IMR-90 (cell line): ENCODE measurements around the gene ARHGEF4. TPM values are rescaled to one million over a fixed set of nuclear protein-coding genes. Genes with fewer than 3 reads are reported as not detected.

Source experiments
- ATAC-seq: fragments of 200-7000 bp; cut with Tn5 transposase; 2 replicates; pipeline ENCODE4 v1.9.1; 2020; ENCODE audit warnings: low read depth, mild to moderate bottlenecking, moderate library complexity
- BruUV-seq: library from RNA; stranded (reverse); fragments of 400-500 nt; replicated peaks from 2 replicates; lab custom pipeline; 2021; lab: Mats Ljungman, UMichigan
- CTCF ChIA-PET: fragments of 300-600 bp; formaldehyde crosslinking; extraction: SDS; loops from one replicate; lab custom pipeline; 2021; ENCODE audit warnings: antibody characterized with exemption; lab: Yijun Ruan, JAX
- POLR2A ChIA-PET: fragments of 300-600 bp; sonication (Branson Sonifier 250); formaldehyde crosslinking; loops from one replicate; lab custom pipeline; 2022; ENCODE audit warnings: antibody characterized with exemption; ENCODE audit not compliant: unreplicated experiment; lab: Charles Lee
- DNase-seq: peaks from one replicate; pipeline ENCODE4 v3.0.0; 2013
- H2AFZ ChIP-seq: replicated peaks from 2 replicates; pipeline ENCODE3; 2013; ENCODE audit warnings: low read length, mild to moderate bottlenecking; ENCODE audit not compliant: poor library complexity
- H2AK5ac ChIP-seq: 2 replicates; pipeline ENCODE4 v1.6.1; 2013; ENCODE audit warnings: low read depth, low read length, inconsistent platforms
- H2AK9ac ChIP-seq: replicated peaks from 2 replicates; pipeline ENCODE3; 2013; ENCODE audit warnings: mild to moderate bottlenecking, low read depth, low read length, moderate library complexity; ENCODE audit not compliant: poor library complexity
- H2BK120ac ChIP-seq: 2 replicates; pipeline ENCODE4 v1.6.1; 2013; ENCODE audit warnings: low read depth, low read length, inconsistent platforms
- H2BK15ac ChIP-seq: 3 replicates; pipeline ENCODE4 v1.6.1; 2013; ENCODE audit warnings: low read depth, low read length, inconsistent platforms
- H2BK20ac ChIP-seq: 2 replicates; pipeline ENCODE4 v1.6.1; 2013; ENCODE audit warnings: low read depth, mild to moderate bottlenecking, inconsistent platforms, low read length, moderate library complexity
- H2BK5ac ChIP-seq: 2 replicates; pipeline ENCODE4 v1.6.1; 2013; ENCODE audit warnings: mild to moderate bottlenecking, low read depth, low read length, inconsistent platforms; ENCODE audit not compliant: poor library complexity, severe bottlenecking
- H3K14ac ChIP-seq: replicated peaks from 2 replicates; pipeline ENCODE4 v1.6.1; 2013; ENCODE audit warnings: low read depth, low read length, inconsistent platforms
- H3K18ac ChIP-seq: 2 replicates; pipeline ENCODE4 v1.6.1; 2013; ENCODE audit warnings: low read depth, low read length, control low read depth
- H3K23ac ChIP-seq: 2 replicates; pipeline ENCODE4 v1.6.1; 2013; ENCODE audit warnings: low read depth, low read length, inconsistent platforms
- H3K27ac ChIP-seq: 2 replicates; pipeline ENCODE4 v1.5.1; 2013; ENCODE audit warnings: mild to moderate bottlenecking, control low read depth, low read length; ENCODE audit not compliant: insufficient read depth
- H3K27me3 ChIP-seq: 2 replicates; pipeline ENCODE4 v1.6.1; 2013; ENCODE audit warnings: low read length; ENCODE audit not compliant: control insufficient read depth, insufficient read depth
- H3K36me3 ChIP-seq: 2 replicates; pipeline ENCODE4 v1.6.1; 2013; ENCODE audit warnings: low read length, mixed read lengths; ENCODE audit not compliant: control insufficient read depth, insufficient read depth
- H3K4ac ChIP-seq: 2 replicates; pipeline ENCODE4 v1.6.1; 2013; ENCODE audit warnings: low read depth, low read length, inconsistent platforms
- H3K4me1 ChIP-seq: 2 replicates; pipeline ENCODE4 v1.6.1; 2013; ENCODE audit warnings: low read length, mixed read lengths; ENCODE audit not compliant: control insufficient read depth, insufficient read depth
- H3K4me2 ChIP-seq: 2 replicates; pipeline ENCODE4 v1.6.1; 2013; ENCODE audit warnings: low read depth, mild to moderate bottlenecking, control low read depth, low read length, moderate library complexity
- H3K4me3 ChIP-seq: 2 replicates; pipeline ENCODE4 v1.5.1; 2013; ENCODE audit warnings: low read depth, mild to moderate bottlenecking, control low read depth, low read length, moderate library complexity; ENCODE audit not compliant: insufficient read depth
- H3K56ac ChIP-seq: 2 replicates; pipeline ENCODE4 v1.6.1; 2013; ENCODE audit warnings: low read length, inconsistent platforms; ENCODE audit not compliant: insufficient read depth; ENCODE audit errors: extremely low read depth
- H3K79me1 ChIP-seq, 2 experiments: 2 replicates each; pipeline ENCODE4 v1.6.1; 2013; ENCODE audit warnings: low read length in 2 of 2, inconsistent platforms in 1 of 2, low read depth in 1 of 2
- H3K9ac ChIP-seq: 2 replicates; pipeline ENCODE4 v1.6.1; 2013; ENCODE audit warnings: low read depth, low read length, control low read depth
- H3K9me1 ChIP-seq: 2 replicates; pipeline ENCODE4 v1.6.1; 2013; ENCODE audit warnings: low read length, inconsistent platforms; ENCODE audit not compliant: insufficient read depth
- H3K9me3 ChIP-seq: 2 replicates; pipeline ENCODE4 v1.6.1; 2013; ENCODE audit warnings: low read length; ENCODE audit not compliant: control insufficient read depth, insufficient read depth
- H4K20me1 ChIP-seq: 2 replicates; pipeline ENCODE4 v1.6.1; 2013; ENCODE audit warnings: low read length, inconsistent platforms; ENCODE audit not compliant: insufficient read depth
- H4K5ac ChIP-seq: 2 replicates; pipeline ENCODE4 v1.6.1; 2013; ENCODE audit warnings: mild to moderate bottlenecking, low read depth, low read length, control low read depth
- H4K8ac ChIP-seq, 2 experiments: 2 replicates each; pipeline ENCODE4 v1.6.1; 2013; ENCODE audit warnings: low read depth in 2 of 2, low read length in 2 of 2, control low read depth in 1 of 2, inconsistent platforms in 1 of 2
- H4K91ac ChIP-seq: 2 replicates; pipeline ENCODE4 v1.6.1; 2013; ENCODE audit warnings: low read depth, low read length, inconsistent platforms; ENCODE audit not compliant: insufficient read depth
- BHLHE40 ChIP-seq: fragments of 150-350 bp; IDR thresholded peaks from 2 replicates; pipeline ENCODE4 v1.6.1; 2016; ENCODE audit warnings: mild to moderate bottlenecking, low read depth, low read length
- CEBPB ChIP-seq: IDR thresholded peaks from 2 replicates; pipeline ENCODE4 v1.6.1; 2012; ENCODE audit warnings: low read depth, low read length, improper control_type of control experiment
- CTCF ChIP-seq: conservative IDR thresholded peaks from 2 replicates; pipeline ENCODE4 v1.5.1; 2012; ENCODE audit warnings: mild to moderate bottlenecking, low read depth, low read length, improper control_type of control experiment
- FOS ChIP-seq: fragments of 150-350 bp; IDR thresholded peaks from 2 replicates; pipeline ENCODE4 v1.6.1; 2016; ENCODE audit warnings: low read depth, low read length
- MAZ ChIP-seq: IDR thresholded peaks from 2 replicates; pipeline ENCODE4 v1.6.1; 2012; ENCODE audit warnings: low read depth, mild to moderate bottlenecking, low read length, improper control_type of control experiment, moderate library complexity, borderline replicate concordance
- MXI1 ChIP-seq: IDR thresholded peaks from 2 replicates; pipeline ENCODE4 v1.6.1; 2012; ENCODE audit warnings: low read depth, mild to moderate bottlenecking, low read length, moderate library complexity, borderline replicate concordance
- NFE2L2 ChIP-seq: fragments of 150-350 bp; IDR thresholded peaks from 2 replicates; pipeline ENCODE4 v1.6.1; 2016; ENCODE audit warnings: low read depth, mild to moderate bottlenecking, low read length
- POLR2A ChIP-seq: IDR thresholded peaks from 2 replicates; pipeline ENCODE4 v1.6.1; 2012; ENCODE audit warnings: mild to moderate bottlenecking, low read depth, low read length
- RAD21 ChIP-seq: IDR thresholded peaks from 2 replicates; pipeline ENCODE4 v1.6.1; 2012; ENCODE audit warnings: low read length, improper control_type of control experiment
- RCOR1 ChIP-seq: IDR thresholded peaks from 2 replicates; pipeline ENCODE4 v1.6.1; 2012; ENCODE audit warnings: mild to moderate bottlenecking, low read length, improper control_type of control experiment; ENCODE audit not compliant: insufficient replicate concordance
- SMC3 ChIP-seq: fragments of 150-350 bp; IDR thresholded peaks from 2 replicates; pipeline ENCODE4 v1.6.1; 2016; ENCODE audit warnings: low read depth, mild to moderate bottlenecking, antibody characterized with exemption, low read length, moderate library complexity
- WGBS, 2 experiments: methylation state at CpG; one replicate each; pipeline versions ENCODE4 v1.1.5 to v1.1.7; 2013; ENCODE audit warnings: missing lambda C conversion rate in 2 of 2; ENCODE audit not compliant: insufficient read length in 1 of 2; ENCODE audit errors: extremely low coverage in 2 of 2; 5-methylcytosine and 5-hydroxymethylcytosine counted together
- dilution Hi-C: fragments of 300-500 bp; cut with HindIII; formaldehyde crosslinking; loops from one replicate; pipeline ENCODE4 v1.14.3; 2018; ENCODE audit warnings: low sequenced_read_pairs; ENCODE audit not compliant: unreplicated experiment
- in situ Hi-C: fragments of 300-500 bp; cut with MboI; formaldehyde crosslinking; loops from 3 replicates; pipeline ENCODE4 v1.14.3; 2019; ENCODE audit warnings: low sequenced_read_pairs, inconsistent platforms, mixed read lengths
- intact Hi-C: fragments of 100-400 bp; cut with micrococcal nuclease; formaldehyde crosslinking; loops from 2 replicates; pipeline ENCODE4 v1.10.0; 2022
- polyA plus RNA-seq, 3 experiments: library from polyadenylated mRNA; depleted of rRNA; stranded (reverse); fragments of >200 nt; gene quantifications; 2 replicates each; pipeline ENCODE4 v1.2.3, GENCODE V29; 2012; ENCODE audit warnings: low replicate concordance in 1 of 3
- total RNA-seq: library from RNA; depleted of rRNA; stranded (reverse); fragments of >200 nt; gene quantifications from 2 replicates; pipeline ENCODE4 v1.2.3, GENCODE V29; 2012

The ARHGEF4 gene
- total and polyA plus RNA-seq, 2 of the 4 experiments (the other 2 are of a cell fraction): 2.7 to 5.0 TPM

GRCh38 chr2:130805613-130806012 is 31.1 kb upstream of the ARHGEF4 start:
- no peaks in the 10 kb centered on the region for H3K27me3 ChIP-seq
- intact Hi-C loops (no loop called here), dilution Hi-C loops (no loop called here), in situ Hi-C loops (no loop called here)
- no peak overlapping the region for H3K4ac ChIP-seq
- H2BK20ac ChIP-seq: no peak overlapping the region
- no peaks in the 10 kb centered on the region for H3K9me1 ChIP-seq
- CTCF ChIA-PET: no interaction called here
- no peak overlapping the region for H2BK15ac ChIP-seq
- DNase-seq (no peak), ATAC-seq (no peak)
- no peak for TF ChIP-seq SMC3
- TF ChIP-seq NFE2L2: no peak
- no peak for TF ChIP-seq BHLHE40
- no peak for TF ChIP-seq POLR2A
- no peak for TF ChIP-seq RAD21
- no peak for TF ChIP-seq RCOR1
- TF ChIP-seq MAZ: no peak
- no peak for TF ChIP-seq FOS
- no peak for TF ChIP-seq MXI1
- TF ChIP-seq CEBPB: no peak
- TF ChIP-seq CTCF: no peak
- no peak overlapping the region for H3K4me3 ChIP-seq
- POLR2A ChIA-PET: no interaction called here
- H3K56ac ChIP-seq: no peak overlapping the region
- no peak overlapping the region for H3K4me2 ChIP-seq
- H3K79me1 ChIP-seq: no peaks in the 10 kb centered on the region
- H2AK5ac ChIP-seq: no peak overlapping the region
- H2BK120ac ChIP-seq: no peak overlapping the region
- H3K27ac ChIP-seq: no peak overlapping the region
- no peak overlapping the region for H4K8ac ChIP-seq
- H2AFZ ChIP-seq: no peak overlapping the region
- BruUV-seq: no TSS peak
- H4K20me1 ChIP-seq: no peaks in the 10 kb centered on the region
- no peak overlapping the region for H3K14ac ChIP-seq
- no peak overlapping the region for H2BK5ac ChIP-seq
- H3K36me3 ChIP-seq: no peaks in the 10 kb centered on the region
- no peak overlapping the region for H4K5ac ChIP-seq
- no peaks in the 10 kb centered on the region for H3K4me1 ChIP-seq
- no peaks in the 10 kb centered on the region for H3K9me3 ChIP-seq
- H3K23ac ChIP-seq: no peak overlapping the region
- no peak overlapping the region for H3K9ac ChIP-seq
- H4K91ac ChIP-seq: no peak overlapping the region
- no peak overlapping the region for H2AK9ac ChIP-seq
- H3K18ac ChIP-seq: no peak overlapping the region
- no CpG with 5 or more reads among the region's 4 CpGs for WGBS, 2 experiments
